Measurements from ENCODE around the gene NFATC2.

DNA sequence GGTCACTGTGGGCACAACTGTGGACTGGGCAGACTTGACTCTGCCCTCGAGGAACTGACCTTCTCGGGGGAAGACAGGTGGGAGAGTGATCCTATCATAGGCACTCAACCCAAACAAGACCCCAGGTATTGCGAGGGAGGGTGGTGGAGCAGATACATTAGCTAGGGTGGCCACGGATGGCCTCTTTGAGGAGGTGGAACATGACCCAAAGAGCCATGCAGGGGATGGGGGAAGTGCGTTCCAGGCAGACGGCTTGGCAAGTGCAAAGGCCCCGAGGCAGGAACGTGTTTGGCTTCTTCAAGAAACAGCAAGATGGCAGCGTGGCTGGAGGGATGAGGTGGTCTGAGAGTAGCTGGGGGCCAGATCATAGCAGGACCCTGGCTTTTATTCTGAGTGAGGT, 167.6 kb downstream of the NFATC2 start:
- TF ChIP-seq, protein P1, sequence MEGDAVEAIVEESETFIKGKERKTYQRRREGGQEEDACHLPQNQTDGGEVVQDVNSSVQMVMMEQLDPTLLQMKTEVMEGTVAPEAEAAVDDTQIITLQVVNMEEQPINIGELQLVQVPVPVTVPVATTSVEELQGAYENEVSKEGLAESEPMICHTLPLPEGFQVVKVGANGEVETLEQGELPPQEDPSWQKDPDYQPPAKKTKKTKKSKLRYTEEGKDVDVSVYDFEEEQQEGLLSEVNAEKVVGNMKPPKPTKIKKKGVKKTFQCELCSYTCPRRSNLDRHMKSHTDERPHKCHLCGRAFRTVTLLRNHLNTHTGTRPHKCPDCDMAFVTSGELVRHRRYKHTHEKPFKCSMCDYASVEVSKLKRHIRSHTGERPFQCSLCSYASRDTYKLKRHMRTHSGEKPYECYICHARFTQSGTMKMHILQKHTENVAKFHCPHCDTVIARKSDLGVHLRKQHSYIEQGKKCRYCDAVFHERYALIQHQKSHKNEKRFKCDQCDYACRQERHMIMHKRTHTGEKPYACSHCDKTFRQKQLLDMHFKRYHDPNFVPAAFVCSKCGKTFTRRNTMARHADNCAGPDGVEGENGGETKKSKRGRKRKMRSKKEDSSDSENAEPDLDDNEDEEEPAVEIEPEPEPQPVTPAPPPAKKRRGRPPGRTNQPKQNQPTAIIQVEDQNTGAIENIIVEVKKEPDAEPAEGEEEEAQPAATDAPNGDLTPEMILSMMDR (IDR thresholded peaks at IDR 0.05): no peak
- TF ChIP-seq POLR2A (IDR thresholded peaks at IDR 0.05) (no peak), EP300 (IDR thresholded peaks at IDR 0.05) (no peak)
